ENCODE results near the gene IGSF21. TPM values are rescaled to one million over a fixed set of nuclear protein-coding genes. Genes with fewer than 3 reads are reported as not detected.

IGSF21 gene
- polyA plus RNA-seq, 3 donors, result not detected

- peaks cover 13 to 35% (median 17%) of the 10 kb centered on the region in 3 donors for H3K27me3 Mint-ChIP-seq (ENCODE audit: low read depth in 3 of 3)
- Histone ChIP-seq H3K27me3 (ENCODE audit: control insufficient read depth in 2 of 2, insufficient read depth in 2 of 2, low read length in 2 of 2) (peaks cover 0 to 1% of the 10 kb centered on the region in 2 donors), H3K79me2 (ENCODE audit: insufficient read depth, low read length) (no peaks in the 10 kb centered on the region), H3K36me3 (replicated peaks in 1 of 2; ENCODE audit: control insufficient read depth in 1 of 2, insufficient read depth in 2 of 2, low read length in 2 of 2) (no peaks in the 10 kb centered on the region), H3K9ac (ENCODE audit: insufficient read depth, low read length, poor library complexity, severe bottlenecking) (no peak overlapping the region), H3K4me2 (replicated peaks; ENCODE audit: extremely low read depth, low read length, poor library complexity, severe bottlenecking) (no peak overlapping the region), H2AFZ (ENCODE audit: insufficient read depth, low read depth, low read length, poor library complexity, severe bottlenecking) (no peak overlapping the region), H4K20me1 (ENCODE audit: insufficient read depth, low read length) (no peaks in the 10 kb centered on the region), H3K9me3 (replicated peaks in 1 of 2; ENCODE audit: control insufficient read depth in 1 of 2, insufficient read depth in 1 of 2, low read length in 2 of 2) (no peaks in the 10 kb centered on the region), H3K4me3 (replicated peaks in 1 of 3; ENCODE audit: low read depth in 2 of 3, low read length in 3 of 3) (no peak overlapping the region), H3K27ac (ENCODE audit: low read depth in 1 of 2, low read length in 2 of 2) (no peak overlapping the region), H3K4me1 (ENCODE audit: control insufficient read depth in 1 of 2, insufficient read depth in 2 of 2, low read length in 2 of 2) (no peaks in the 10 kb centered on the region)
- no peak for TF ChIP-seq CTCF (IDR thresholded peaks at IDR 0.05)
- H3K36me3 Mint-ChIP-seq, result no peaks in the 10 kb centered on the region
- H3K4me1 Mint-ChIP-seq, result peaks cover 4% of the 10 kb centered on the region
- intact Hi-C loops (cut with micrococcal nuclease), result loop anchor here in 1 of 2 donors (10.0 kb wide), 1 partner anchor 65 kb away; no protein-coding TSS in a partner anchor
- no peak for DNase-seq
- 26% methylated on average over 5 of the region's 6 CpGs for WGBS (ENCODE audit: insufficient coverage)
- H3K27ac Mint-ChIP-seq, result no peak overlapping the region
- H3K9me3 Mint-ChIP-seq, result peaks cover 0 to 5% (median 0%) of the 10 kb centered on the region in 7 donors
- no peak overlapping the region for H3K4me3 Mint-ChIP-seq
These were observed 12.3 kb downstream of the IGSF21 start for GRCh38 chr1:18119771-18120377.

GRCh38 chr1:18120638-18121037 is 13.0 kb downstream of the IGSF21 start:
- WGBS (ENCODE audit: insufficient coverage), result 79% methylated on average over 7 of the region's 8 CpGs
- no peaks in the 10 kb centered on the region for H3K36me3 Mint-ChIP-seq
- Histone ChIP-seq H3K79me2 (ENCODE audit: insufficient read depth, low read length) (no peaks in the 10 kb centered on the region), H3K9me3 (replicated peaks in 1 of 2; ENCODE audit: control insufficient read depth in 1 of 2, insufficient read depth in 1 of 2, low read length in 2 of 2) (no peaks in the 10 kb centered on the region), H3K4me3 (replicated peaks in 1 of 3; ENCODE audit: low read depth in 2 of 3, low read length in 3 of 3) (no peak overlapping the region), H3K36me3 (replicated peaks in 1 of 2; ENCODE audit: control insufficient read depth in 1 of 2, insufficient read depth in 2 of 2, low read length in 2 of 2) (no peaks in the 10 kb centered on the region), H3K27ac (ENCODE audit: low read depth in 1 of 2, low read length in 2 of 2) (no peak overlapping the region), H3K4me2 (replicated peaks; ENCODE audit: extremely low read depth, low read length, poor library complexity, severe bottlenecking) (no peak overlapping the region), H4K20me1 (ENCODE audit: insufficient read depth, low read length) (no peaks in the 10 kb centered on the region), H3K27me3 (ENCODE audit: control insufficient read depth in 2 of 2, insufficient read depth in 2 of 2, low read length in 2 of 2) (no peaks in the 10 kb centered on the region), H3K4me1 (ENCODE audit: control insufficient read depth in 1 of 2, insufficient read depth in 2 of 2, low read length in 2 of 2) (no peaks in the 10 kb centered on the region), H2AFZ (ENCODE audit: insufficient read depth, low read depth, low read length, poor library complexity, severe bottlenecking) (no peak overlapping the region), H3K9ac (ENCODE audit: insufficient read depth, low read length, poor library complexity, severe bottlenecking) (no peak overlapping the region)
- H3K9me3 Mint-ChIP-seq, result peaks cover 0 to 5% (median 0%) of the 10 kb centered on the region in 7 donors
- H3K4me3 Mint-ChIP-seq, result no peak overlapping the region
- DNase-seq, result no peak
- H3K4me1 Mint-ChIP-seq, result peaks cover 4% of the 10 kb centered on the region
- no peak overlapping the region for H3K27ac Mint-ChIP-seq
- intact Hi-C loops (cut with micrococcal nuclease), result no loop called here
- no peak for TF ChIP-seq CTCF (IDR thresholded peaks at IDR 0.05)
- peaks cover 11 to 30% (median 18%) of the 10 kb centered on the region in 3 donors for H3K27me3 Mint-ChIP-seq (ENCODE audit: low read depth in 3 of 3)
